Muscle of leg (tissue), 11 donors: ENCODE data around the gene HSBP1. TPM values are rescaled to one million over a fixed set of nuclear protein-coding genes. Genes with fewer than 3 reads are reported as not detected.
A peak's percentile ranks its signal among the peaks of the same experiment; 100 is the strongest.

Experiments
- DNase-seq: peaks from one replicate; pipeline ENCODE4 v3.0.0; 2013
- H3K27ac ChIP-seq: one replicate; pipeline ENCODE4 v1.5.1; 2013; ENCODE audit warnings: mild to moderate bottlenecking, low read length, control low read depth
- H3K27me3 ChIP-seq: one replicate; pipeline ENCODE4 v1.6.1; 2013; ENCODE audit warnings: low read length; ENCODE audit not compliant: control insufficient read depth, insufficient read depth
- H3K36me3 ChIP-seq: one replicate; pipeline ENCODE4 v1.6.1; 2013; ENCODE audit warnings: low read length; ENCODE audit not compliant: control insufficient read depth, insufficient read depth
- H3K4me1 ChIP-seq: one replicate; pipeline ENCODE4 v1.6.1; 2013; ENCODE audit warnings: low read length; ENCODE audit not compliant: control insufficient read depth, insufficient read depth
- H3K4me3 ChIP-seq: one replicate; pipeline ENCODE4 v1.5.1; 2013; ENCODE audit warnings: low read length, control low read depth
- H3K9me3 ChIP-seq: replicated peaks from 2 replicates; pipeline ENCODE4 v1.6.1; 2013; ENCODE audit warnings: low read depth, low read length; ENCODE audit not compliant: control insufficient read depth
- WGBS: methylation state at CpG from one replicate; pipeline ENCODE4 v1.1.5; 2013; ENCODE audit warnings: missing lambda C conversion rate; ENCODE audit not compliant: insufficient coverage; 5-methylcytosine and 5-hydroxymethylcytosine counted together
- polyA plus RNA-seq, 8 donors: library from polyadenylated mRNA; unstranded; fragments of 120-200 nt; gene quantifications; one replicate each; pipeline versions ENCODE4 v1.2.1 to v1.2.3, GENCODE V29; 2013; ENCODE audit warnings: inconsistent platforms in 1 of 8, low replicate concordance in 1 of 8; ENCODE audit not compliant: insufficient read length in 8 of 8, insufficient read depth in 1 of 8
- total RNA-seq: library from RNA; stranded (reverse); fragments of 120-200 nt; gene quantifications from one replicate; pipeline ENCODE4 v1.2.4, GENCODE V29; 2013

Gene HSBP1
- total and polyA plus RNA-seq, 9 donors, result 116 to 139 (median 125) TPM

- Histone ChIP-seq H3K4me3 (no peak overlapping the region), H3K36me3 (no peaks in the 10 kb centered on the region), H3K27ac (no peak overlapping the region), H3K4me1 (peaks cover 6% of the 10 kb centered on the region), H3K27me3 (no peaks in the 10 kb centered on the region), H3K9me3 (no peaks in the 10 kb centered on the region)
- no peak for DNase-seq
- WGBS, result 69% methylated on average over 8 of the region's 9 CpGs
These were observed 30.8 kb upstream of the HSBP1 start for GRCh38 chr16:83776944-83777343.

DNA sequence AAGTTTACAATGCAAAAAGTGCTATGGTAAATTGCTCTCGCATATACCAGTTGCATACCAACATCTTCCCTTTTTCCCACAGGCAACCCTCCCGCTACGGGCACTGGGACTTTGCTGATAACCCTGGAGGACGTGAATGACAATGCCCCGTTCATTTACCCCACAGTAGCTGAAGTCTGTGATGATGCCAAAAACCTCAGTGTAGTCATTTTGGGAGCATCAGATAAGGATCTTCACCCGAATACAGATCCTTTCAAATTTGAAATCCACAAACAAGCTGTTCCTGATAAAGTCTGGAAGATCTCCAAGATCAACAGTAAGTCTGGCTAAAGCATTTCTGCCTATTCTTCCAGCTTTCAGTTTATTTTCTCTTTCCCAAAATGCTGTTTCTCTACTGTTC lies 27.9 kb upstream of the HSBP1 start:
- 30% methylated on average over 1 of the region's 6 CpGs for WGBS
- H3K4me3 ChIP-seq, result no peak overlapping the region

GRCh38 chr16:83785455-83785854 lies 22.3 kb upstream of the HSBP1 start:
- Histone ChIP-seq H3K27me3 (no peaks in the 10 kb centered on the region), H3K4me1 (no peaks in the 10 kb centered on the region), H3K27ac (no peak overlapping the region), H3K36me3 (no peaks in the 10 kb centered on the region), H3K9me3 (no peaks in the 10 kb centered on the region), H3K4me3 (no peak overlapping the region)
- no peak for DNase-seq
- WGBS, result 100% methylated on average over 1 of the region's 2 CpGs

More for the DNA sequence above, 27.9 kb upstream of the HSBP1 start:
- Histone ChIP-seq H3K9me3 (no peaks in the 10 kb centered on the region), H3K27ac (no peak overlapping the region), H3K4me1 (peaks cover 6% of the 10 kb centered on the region), H3K27me3 (no peaks in the 10 kb centered on the region), H3K36me3 (no peaks in the 10 kb centered on the region)
- DNase-seq, result peak; percentile 52

DNA sequence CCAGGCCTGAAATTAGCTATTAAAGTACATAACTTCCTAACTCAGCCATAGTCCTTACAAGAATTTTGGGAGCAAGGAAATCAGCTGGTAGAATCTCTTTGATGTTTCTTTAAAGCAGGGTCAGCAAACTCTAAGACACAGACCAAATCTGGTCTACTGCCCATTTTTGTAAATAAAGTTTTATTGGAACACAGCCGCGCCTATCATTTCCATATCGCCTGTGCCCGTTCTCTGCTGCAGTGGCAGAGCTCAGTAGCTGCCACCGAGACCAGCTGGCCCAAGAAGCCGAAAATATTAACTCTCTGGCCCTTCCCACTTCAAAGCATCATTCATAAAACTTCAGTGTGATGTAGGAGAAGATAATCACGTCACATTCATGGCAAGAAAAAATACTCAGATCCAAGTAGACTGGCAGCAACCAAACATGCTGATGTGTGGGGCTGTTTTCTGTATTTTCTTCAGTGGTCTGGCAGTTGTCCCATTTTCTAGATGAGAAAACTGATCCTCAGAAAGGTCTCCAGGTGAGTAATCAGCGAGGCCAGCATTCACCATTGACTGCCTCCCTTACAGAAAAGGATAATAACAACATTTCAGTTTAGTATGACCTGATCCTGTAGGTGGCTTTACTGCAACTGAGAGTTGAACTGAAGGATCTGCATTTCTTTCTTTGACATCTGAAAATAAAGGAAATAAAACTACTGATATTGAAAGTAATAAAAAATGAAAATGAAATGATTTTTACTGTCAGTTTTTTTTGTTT lies 18.0 kb upstream of the HSBP1 start:
- DNase-seq, result no peak
- H3K4me1 ChIP-seq, result peaks cover 4% of the 10 kb centered on the region
- 93% methylated on average over 5 of the region's 8 CpGs for WGBS
- H3K9me3 ChIP-seq, result no peaks in the 10 kb centered on the region
- no peak overlapping the region for H3K4me3 ChIP-seq
- H3K36me3 ChIP-seq, result peaks cover 2% of the 10 kb centered on the region
- H3K27me3 ChIP-seq, result no peaks in the 10 kb centered on the region
- no peak overlapping the region for H3K27ac ChIP-seq

DNA sequence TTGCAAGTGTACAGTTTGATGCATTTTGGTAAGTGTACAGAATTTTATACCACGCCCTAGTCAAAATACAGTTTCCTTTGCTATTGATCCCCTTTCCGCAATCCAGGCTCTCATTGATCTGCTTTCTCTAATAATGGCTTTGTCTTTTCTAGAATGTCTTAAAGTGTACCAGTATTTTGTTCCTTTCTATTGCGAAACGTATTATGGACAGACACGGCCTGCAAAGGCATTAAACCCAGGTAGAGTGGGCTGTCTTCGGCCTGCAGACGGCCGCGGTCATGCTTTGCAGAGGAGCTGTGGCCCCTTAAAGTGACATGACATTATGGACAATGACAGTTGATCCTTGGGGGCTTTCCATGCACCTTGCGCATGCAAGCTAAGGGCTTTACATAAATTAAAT lies 15.9 kb upstream of the HSBP1 start:
- no peaks in the 10 kb centered on the region for H3K9me3 ChIP-seq
- H3K27me3 ChIP-seq, result no peaks in the 10 kb centered on the region
- no peak for DNase-seq
- no peak overlapping the region for H3K27ac ChIP-seq
- H3K4me1 ChIP-seq, result peaks cover 4% of the 10 kb centered on the region
- H3K4me3 ChIP-seq, result no peak overlapping the region
- WGBS, result 70% methylated on average over 4 of the region's 10 CpGs
- H3K36me3 ChIP-seq, result peaks cover 4% of the 10 kb centered on the region

GRCh38 chr16:83792391-83792790 lies 15.4 kb upstream of the HSBP1 start:
- WGBS, result no CpG with 5 or more reads among the region's 2 CpGs
- no peak overlapping the region for H3K4me3 ChIP-seq
- no peaks in the 10 kb centered on the region for H3K9me3 ChIP-seq
- no peak for DNase-seq
- peaks cover 4% of the 10 kb centered on the region for H3K36me3 ChIP-seq
- H3K27me3 ChIP-seq, result no peaks in the 10 kb centered on the region
- H3K4me1 ChIP-seq, result peaks cover 4% of the 10 kb centered on the region
- H3K27ac ChIP-seq, result no peak overlapping the region

GRCh38 chr16:83793179-83793578 lies 14.6 kb upstream of the HSBP1 start:
- 40% methylated on average over 9 of the region's 9 CpGs for WGBS
- H3K27me3 ChIP-seq, result no peaks in the 10 kb centered on the region
- peak; percentile 37 for DNase-seq
- peaks cover 4% of the 10 kb centered on the region for H3K36me3 ChIP-seq
- H3K9me3 ChIP-seq, result no peaks in the 10 kb centered on the region
- no peak overlapping the region for H3K4me3 ChIP-seq
- H3K27ac ChIP-seq, result no peak overlapping the region
- peaks cover 4% of the 10 kb centered on the region for H3K4me1 ChIP-seq

GRCh38 chr16:83794860-83795554 lies 12.8 kb upstream of the HSBP1 start:
- Histone ChIP-seq H3K9me3 (no peaks in the 10 kb centered on the region), H3K4me1 (peaks cover 4% of the 10 kb centered on the region), H3K27me3 (no peaks in the 10 kb centered on the region), H3K27ac (no peak overlapping the region), H3K36me3 (peaks cover 4% of the 10 kb centered on the region), H3K4me3 (no peak overlapping the region)
- no peak for DNase-seq
- 75% methylated on average over 4 of the region's 10 CpGs for WGBS

DNA sequence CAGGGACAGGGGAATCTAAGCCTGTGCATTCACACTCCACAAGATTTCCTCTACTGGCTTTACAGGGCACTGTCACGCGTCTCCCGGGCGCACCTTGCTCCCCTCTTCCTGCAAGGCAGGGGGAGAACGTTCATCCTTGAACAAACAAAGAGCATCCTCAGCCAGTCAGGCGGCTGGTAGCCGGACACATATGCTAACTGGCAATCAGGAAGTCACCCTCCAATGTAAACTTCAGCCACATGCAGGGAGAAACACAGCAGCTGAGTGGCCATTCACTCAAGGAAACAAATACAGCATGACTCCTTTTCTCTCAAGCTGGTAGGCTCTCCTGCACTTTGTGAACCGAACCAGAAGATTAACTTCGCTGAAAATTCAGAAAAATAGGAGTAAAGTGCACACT lies 10.8 kb upstream of the HSBP1 start:
- H3K9me3 ChIP-seq, result no peaks in the 10 kb centered on the region
- H3K4me3 ChIP-seq, result no peak overlapping the region
- H3K27me3 ChIP-seq, result no peaks in the 10 kb centered on the region
- peaks cover 4% of the 10 kb centered on the region for H3K36me3 ChIP-seq
- no peak overlapping the region for H3K27ac ChIP-seq
- peaks cover 6% of the 10 kb centered on the region for H3K4me1 ChIP-seq
- WGBS, result 64% methylated on average over 6 of the region's 9 CpGs
- DNase-seq, result no peak

DNA sequence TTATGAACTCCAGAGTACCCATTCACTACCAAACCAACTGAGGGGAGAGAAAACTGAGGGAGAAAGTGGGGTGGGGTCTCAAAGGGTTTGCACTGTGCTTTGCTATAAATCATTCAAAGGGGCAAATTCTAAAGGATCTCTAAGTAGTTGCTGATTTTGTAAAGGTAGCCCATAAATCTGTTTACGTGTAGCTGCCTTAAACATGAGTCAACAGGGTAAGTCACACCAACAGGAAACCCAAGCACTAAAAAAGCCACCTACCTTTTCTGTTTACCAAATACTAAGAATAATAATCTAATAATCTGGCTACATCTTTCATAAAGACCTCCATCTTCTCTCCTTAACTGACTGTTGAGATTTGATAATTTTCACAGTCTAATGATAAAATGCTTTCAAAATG lies 8.4 kb upstream of the HSBP1 start:
- H3K4me3 ChIP-seq, result no peak overlapping the region
- no peaks in the 10 kb centered on the region for H3K9me3 ChIP-seq
- peaks cover 8% of the 10 kb centered on the region for H3K4me1 ChIP-seq
- WGBS, result no CpG with 5 or more reads among the region's 1 CpG
- peaks cover 2% of the 10 kb centered on the region for H3K36me3 ChIP-seq
- H3K27ac ChIP-seq, result no peak overlapping the region
- DNase-seq, result no peak
- H3K27me3 ChIP-seq, result no peaks in the 10 kb centered on the region
